HG03025 (cell line): ENCODE data around the gene CCM2L.
"Not testable (repeated sequence)": the region's sequence is repeated elsewhere in the genome, so short reads cannot be mapped to it uniquely, and the experiment has no call there.

Experiments used
- ATAC-seq: cut with Tn5 transposase; IDR thresholded peaks from one replicate; pipeline ENCODE4 v1.9.1; 2021; ENCODE audit warnings: mild to moderate bottlenecking, moderate library complexity; ENCODE audit not compliant: unreplicated experiment, low FRiP score

Gene CCM2L

GRCh38 chr20:32027643-32028042, 17.4 kb downstream of the CCM2L start:
- no peak for ATAC-seq

- ATAC-seq, result no peak
These were observed 18.6 kb downstream of the CCM2L start for GRCh38 chr20:32028647-32029372.

- no peak for ATAC-seq
These were observed 19.3 kb downstream of the CCM2L start for GRCh38 chr20:32029561-32029960.

DNA sequence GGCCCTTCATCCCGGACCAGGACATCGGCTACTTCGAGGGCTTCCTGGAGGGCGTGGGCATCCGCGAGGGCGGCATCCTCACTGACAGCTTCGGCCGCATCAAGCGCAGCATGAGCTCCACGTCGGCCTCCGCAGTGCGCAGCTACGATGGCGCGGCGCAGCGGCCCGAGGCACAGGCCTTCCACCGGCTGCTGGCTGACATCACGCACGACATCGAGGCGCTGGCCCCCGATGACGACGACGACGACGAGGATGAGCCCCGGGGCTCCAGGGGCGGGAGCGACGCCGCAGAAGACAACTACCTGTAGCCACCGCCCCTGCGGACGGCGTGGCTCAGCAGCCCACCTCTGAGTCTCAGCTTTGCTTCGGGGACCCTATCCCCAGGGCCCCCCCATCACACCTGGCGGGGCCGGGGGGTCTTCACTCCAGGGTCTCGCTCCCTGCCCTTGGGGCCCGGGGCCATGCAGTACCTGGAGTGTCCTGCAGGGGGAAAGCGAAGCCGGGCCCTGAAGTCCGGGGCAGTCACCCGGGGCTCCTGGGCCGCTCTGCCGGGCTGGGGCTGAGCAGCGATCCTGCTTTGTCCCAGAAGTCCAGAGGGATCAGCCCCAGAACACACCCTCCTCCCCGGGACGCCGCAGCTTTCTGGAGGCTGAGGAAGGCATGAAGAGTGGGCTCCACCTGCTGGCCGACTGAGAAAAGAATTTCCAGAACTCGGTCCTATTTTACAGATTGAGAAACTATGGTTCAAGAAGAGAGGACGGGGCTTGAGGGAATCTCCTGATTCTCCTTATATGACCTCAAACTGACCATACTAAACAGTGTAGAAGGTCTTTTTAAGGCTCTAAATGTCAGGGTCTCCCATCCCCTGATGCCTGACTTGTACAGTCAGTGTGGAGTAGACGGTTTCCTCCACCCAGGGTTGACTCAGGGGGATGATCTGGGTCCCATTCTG, 21.0 kb downstream of the CCM2L start:
- no peak for ATAC-seq

GRCh38 chr20:32033316-32033715, 23.1 kb downstream of the CCM2L start:
- ATAC-seq, result no peak

- ATAC-seq, result not testable (repeated sequence)
These were observed 23.5 kb downstream of the CCM2L start for GRCh38 chr20:32033721-32034120.

GRCh38 chr20:32034581-32035425, 24.6 kb downstream of the CCM2L start:
- ATAC-seq, result no peak

- ATAC-seq, result no peak
These were observed 25.2 kb downstream of the CCM2L start for GRCh38 chr20:32035426-32035779.

DNA sequence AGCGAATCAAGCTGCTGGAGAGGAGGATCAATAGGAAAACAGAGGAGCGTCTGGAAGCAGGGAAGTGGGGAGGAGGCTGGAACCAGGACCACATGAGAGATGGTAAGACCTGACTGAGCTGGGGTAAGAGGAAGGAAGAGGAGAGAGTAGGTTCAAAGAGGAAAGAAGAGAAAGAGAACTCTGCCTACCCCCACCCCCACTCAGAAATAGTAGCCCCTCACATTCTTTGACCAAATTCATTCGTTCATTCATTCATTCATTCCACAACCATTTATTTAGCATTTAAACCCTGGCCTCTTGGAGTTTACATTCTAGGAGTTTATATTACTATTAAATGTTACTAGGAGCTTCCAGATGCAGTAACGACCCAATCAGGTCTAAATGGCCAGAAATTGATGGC, 26.0 kb downstream of the CCM2L start:
- ATAC-seq, result no peak

- no peak for ATAC-seq
These were observed 26.7 kb downstream of the CCM2L start for GRCh38 chr20:32036716-32037485.

DNA sequence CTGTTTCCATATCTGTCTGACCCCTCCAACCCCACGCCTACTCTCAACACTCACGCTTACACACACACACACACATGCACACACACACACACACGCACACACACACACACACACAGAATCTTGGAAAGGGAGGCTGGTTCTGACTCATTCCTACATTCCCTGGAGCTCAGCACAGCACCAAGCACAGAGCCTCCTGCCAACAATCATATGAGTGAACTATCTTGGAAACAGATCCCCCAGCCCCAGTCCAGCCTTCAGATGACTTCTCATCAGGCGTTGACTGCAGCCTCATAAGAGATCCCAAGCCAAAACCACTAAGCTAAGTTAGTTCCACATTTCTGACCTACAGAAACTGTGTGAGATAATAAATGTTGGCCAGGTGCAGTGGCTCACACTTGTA, 27.7 kb downstream of the CCM2L start:
- no peak for ATAC-seq

DNA sequence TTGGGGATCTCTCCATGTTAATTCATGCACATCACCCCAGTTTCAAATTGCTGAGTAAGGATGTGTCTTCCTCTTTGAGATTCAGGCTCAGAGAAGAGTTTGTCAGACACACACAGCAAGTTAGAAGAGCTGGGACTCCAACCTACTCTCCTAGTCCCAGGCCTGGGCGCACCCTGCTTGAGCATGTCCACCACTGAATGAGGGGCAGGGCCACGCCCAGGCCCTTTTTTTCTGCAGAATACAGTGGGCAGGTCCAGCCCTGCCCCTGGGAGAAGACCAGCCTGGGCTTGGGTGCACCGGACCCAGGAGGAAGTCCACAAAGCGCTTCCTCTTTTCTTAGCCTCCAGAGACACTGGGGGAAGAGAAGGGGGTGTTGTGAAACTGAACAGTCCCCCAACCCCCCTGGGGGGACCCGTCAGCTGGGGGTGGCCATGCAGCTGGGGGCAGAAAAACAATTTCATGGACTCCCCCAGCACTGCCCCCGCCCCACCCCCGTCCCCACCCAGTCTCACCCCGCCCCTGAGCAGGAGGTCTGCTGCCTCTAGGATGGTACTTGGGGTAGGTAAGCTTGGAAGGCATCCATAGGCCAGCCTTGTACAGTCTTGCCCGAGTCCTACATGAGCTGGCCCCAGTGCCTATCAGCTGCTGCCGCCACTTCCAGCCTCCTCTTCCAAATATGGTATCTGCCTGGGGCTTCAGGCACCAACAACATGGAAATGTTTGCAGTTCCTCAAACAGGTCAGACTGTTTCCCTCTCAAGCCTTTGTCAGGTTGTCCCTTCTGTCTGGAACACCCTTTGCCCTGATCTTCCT, 30.1 kb downstream of the CCM2L start:
- ATAC-seq, result peak; percentile 59

GRCh38 chr20:32045999-32046398, 35.8 kb downstream of the CCM2L start:
- ATAC-seq, result no peak

GRCh38 chr20:32050324-32050841, 40.1 kb downstream of the CCM2L start:
- ATAC-seq, result no peak

- ATAC-seq, result no peak
These were observed 40.8 kb downstream of the CCM2L start for GRCh38 chr20:32050851-32051556.

GRCh38 chr20:32051720-32052089, 41.5 kb downstream of the CCM2L start:
- ATAC-seq, result no peak

GRCh38 chr20:32052090-32052777, 42.0 kb downstream of the CCM2L start, which contains the start of gene HCK:
HCK (plus strand) TSS chr20:32052242.
- no peak for ATAC-seq
